Stimulated activated CD4-positive, alpha-beta T cell treated with anti-CD3 and anti-CD28 coated beads, Interleukin-12 subunit alpha, Interleukin-12 subunit beta, amount 100 ng/mL, for 24 hours (primary cell): Measurements from ENCODE around the gene CNPY2.
"Not testable (repeated sequence)": the region's sequence is repeated elsewhere in the genome, so short reads cannot be mapped to it uniquely, and the experiment has no call there.

ENCODE experiments used
- DNase-seq, 2 experiments: peaks; one replicate each; pipeline ENCODE4 v3.0.0-alpha.2; 2020; ENCODE audit warnings: low read depth in 2 of 2

Gene CNPY2

GRCh38 chr12:56298828-56299227, 17.0 kb downstream of the CNPY2 start:
- DNase-seq: no peak

- DNase-seq: no peak
Observed at GRCh38 chr12:56297400-56297799, 18.4 kb downstream of the CNPY2 start.

GRCh38 chr12:56296295-56296694, 19.5 kb downstream of the CNPY2 start:
- no peak for DNase-seq

GRCh38 chr12:56293795-56294194, 22.0 kb downstream of the CNPY2 start:
- no peak for DNase-seq

GRCh38 chr12:56288705-56289387, 26.9 kb downstream of the CNPY2 start:
- DNase-seq: no peak

- DNase-seq: no peak
Observed at GRCh38 chr12:56286044-56286830, 29.6 kb downstream of the CNPY2 start.

DNA sequence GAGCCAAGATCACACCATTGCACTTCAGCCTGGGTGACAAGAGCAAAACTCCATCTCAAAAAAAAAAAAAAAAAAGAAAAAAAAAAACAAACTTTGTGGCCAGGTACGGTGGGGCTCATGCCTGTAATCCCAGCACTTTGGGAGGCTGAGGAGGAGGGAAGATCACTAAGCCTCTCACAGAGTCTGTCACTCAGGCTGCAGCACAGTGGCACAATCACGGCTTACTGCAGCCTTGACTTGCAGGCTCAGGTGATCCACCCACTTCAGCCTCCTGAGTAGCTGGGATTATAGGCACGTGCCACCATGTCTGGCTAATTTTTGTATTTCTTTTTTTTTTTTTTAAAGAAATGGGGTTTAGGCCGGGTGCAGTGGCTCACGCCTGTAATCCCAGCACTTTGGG, 31.5 kb downstream of the CNPY2 start:
- not testable (repeated sequence) for DNase-seq

DNA sequence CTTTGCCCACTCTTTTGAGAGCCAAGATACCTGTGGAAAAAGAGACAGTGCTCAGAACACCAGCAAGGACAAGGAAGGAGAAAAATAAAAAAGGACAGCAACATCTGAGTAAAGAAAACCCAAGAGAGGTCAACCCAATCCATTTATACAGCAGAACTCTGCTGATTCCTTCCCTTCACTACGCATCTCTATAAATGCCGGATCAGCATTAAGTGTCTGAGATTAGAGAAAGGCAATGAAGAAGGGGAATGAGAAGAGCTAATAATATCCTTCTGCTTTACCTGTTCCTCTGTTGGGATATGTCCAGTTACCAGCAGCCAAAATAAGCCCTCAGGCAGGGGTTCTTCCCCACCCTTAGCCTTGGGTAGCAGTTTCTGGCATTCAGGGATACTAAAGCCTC, 33.2 kb downstream of the CNPY2 start:
- no peak for DNase-seq

- no peak for DNase-seq
Observed at GRCh38 chr12:56282030-56282429, 33.8 kb downstream of the CNPY2 start.

GRCh38 chr12:56280849-56281248, 34.9 kb downstream of the CNPY2 start:
- DNase-seq: no peak

DNA sequence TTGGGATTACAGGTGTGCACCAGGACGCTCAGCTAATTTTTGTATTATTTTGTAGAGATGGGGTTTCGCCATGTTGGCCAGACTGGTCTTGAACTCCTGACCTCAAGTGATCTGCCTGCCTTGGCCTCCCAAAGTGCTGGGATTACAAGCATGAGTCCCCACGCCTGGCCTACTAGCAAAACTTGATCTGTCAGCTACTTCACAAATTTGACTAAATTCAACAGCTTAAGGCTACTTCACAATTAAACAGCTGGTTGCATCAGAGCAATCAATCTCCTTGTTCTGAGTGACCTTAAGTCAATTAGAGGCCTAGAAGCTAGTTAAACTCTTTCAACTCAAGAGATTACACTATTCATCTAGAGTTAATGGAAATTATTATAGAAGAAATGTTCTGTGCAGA, 36.9 kb downstream of the CNPY2 start:
- no peak for DNase-seq

DNA sequence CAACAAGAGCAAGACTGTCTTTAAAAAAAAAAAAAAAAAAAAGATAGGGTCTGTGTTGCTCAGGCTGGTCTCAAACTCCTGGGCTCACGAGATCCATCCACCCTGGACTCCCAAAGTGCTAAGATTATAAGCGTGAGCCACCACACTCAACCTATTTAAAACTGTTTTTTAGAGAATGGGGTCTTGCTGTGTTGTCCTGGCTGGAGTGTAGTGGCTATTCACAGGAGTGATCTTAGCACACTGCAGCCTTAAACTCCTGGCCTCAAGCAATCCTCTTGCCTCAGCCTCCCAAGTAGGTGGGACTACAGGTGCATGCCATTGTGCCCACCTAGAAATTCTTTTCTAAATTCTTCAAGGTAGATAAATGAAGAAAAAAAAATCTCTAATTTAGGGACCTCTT, 41.5 kb downstream of the CNPY2 start:
- no peak for DNase-seq

DNA sequence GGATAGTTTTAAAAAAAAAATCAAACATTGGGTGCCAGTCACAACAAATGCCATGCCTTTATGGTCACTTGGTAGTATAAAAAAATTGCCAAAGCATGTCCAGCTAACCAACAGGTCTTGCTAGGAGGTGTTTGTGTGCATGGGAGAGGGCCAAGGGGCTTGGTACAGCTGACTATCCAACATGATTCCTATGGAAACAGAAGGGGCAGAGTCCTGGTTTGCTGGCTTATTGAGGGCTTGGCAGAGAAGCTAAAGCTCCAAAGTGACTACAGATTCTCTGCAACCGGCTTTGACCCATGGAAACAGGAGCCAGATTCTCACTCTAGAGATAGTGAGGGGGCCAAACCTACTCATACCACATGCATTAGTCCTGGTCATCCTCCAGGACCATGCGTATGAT, 43.3 kb downstream of the CNPY2 start:
- not testable (repeated sequence) for DNase-seq

DNA sequence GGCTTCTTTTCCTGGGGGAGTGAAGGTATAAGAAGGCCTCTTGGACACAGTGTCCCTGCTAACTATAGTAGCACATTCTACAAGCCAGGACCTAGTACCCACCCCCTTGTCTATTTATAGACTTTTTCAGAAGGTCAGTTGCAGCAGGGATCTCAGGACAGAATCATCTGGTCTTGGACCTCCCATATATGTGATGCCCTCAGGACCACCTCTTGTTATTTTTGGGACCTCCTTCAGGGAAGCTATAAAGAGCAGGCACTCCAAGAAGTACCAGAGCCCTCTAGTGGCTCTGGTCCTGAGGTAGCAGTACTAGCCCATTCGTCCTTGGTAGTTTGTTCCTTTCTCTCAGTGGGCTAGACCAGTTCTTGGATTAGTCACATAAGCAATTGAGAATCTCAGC, 44.8 kb downstream of the CNPY2 start:
- DNase-seq: no peak

DNA sequence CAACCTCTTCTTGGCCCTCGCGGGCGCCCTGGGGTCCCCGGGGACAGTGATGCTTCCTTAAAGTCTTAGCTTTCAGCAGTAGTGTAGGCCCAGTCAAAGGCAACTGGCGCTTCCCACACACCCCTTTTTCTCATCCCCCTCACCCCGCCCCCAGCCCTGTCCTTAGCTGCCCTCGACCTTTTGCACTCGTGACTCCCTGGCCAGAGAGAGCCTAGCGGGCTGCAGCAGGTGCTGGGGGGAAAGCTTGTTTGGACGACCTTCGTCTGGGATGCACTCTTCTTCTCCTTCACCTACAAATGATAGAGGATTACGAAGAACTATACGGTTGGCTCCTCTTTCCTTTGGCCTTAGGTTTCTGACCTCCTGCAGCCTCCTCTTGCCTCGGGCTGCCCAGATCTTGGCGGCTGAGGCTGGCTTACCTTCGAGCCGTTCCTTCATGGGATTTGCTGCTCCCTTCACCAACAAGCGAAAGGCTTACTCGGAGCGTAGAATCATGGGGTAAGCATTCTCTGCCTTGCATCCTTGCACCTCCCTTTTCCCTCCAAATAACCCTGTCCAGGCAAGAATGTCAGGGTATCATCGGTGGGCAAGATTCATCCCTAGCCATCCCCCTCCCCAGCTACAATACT, 48.2 kb downstream of the CNPY2 start:
- no peak for DNase-seq

DNA sequence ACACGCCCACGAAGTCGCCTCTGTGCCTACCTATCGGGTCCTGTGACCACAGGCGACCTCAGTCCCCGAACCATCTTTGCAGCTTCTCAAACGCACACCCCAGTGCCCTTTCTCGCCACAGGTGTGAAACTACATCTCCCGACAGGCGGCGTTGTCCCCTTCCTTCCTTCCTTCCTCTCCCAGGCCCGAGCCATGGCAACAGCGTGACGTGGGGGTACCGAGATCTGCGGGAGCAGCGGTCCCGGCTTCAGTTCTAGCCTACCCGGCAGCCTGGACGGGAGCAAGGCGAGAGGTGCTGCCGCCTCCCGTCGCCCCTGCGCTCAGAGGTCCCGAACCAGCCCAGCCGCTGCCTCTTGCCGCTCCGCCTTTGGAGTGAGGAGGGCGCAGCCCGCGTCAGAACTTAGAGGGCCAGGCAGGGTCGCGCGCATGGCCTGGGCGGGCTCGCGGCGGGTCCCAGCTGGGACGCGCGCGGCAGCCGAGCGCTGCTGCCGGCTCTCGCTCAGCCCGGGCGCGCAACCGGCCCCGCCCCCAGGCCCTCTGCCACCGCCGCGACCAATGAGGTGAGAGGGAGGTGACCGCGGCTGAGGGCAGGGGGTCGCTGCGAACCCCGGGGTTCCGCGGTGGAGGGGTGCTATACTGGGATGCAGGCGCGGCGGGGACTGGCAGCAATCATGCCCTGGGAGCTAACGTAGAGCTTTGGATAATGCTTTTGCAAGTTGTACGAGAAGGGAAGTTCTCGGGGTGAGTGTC, 48.9 kb downstream of the CNPY2 start, which contains the start of gene COQ10A:
TSS of gene COQ10A (plus strand) at position 250 of the 750 bp plus-strand sequence. CDS start at position 427, 177 bp downstream.
- DNase-seq: peak; percentile 71 to 87

DNA sequence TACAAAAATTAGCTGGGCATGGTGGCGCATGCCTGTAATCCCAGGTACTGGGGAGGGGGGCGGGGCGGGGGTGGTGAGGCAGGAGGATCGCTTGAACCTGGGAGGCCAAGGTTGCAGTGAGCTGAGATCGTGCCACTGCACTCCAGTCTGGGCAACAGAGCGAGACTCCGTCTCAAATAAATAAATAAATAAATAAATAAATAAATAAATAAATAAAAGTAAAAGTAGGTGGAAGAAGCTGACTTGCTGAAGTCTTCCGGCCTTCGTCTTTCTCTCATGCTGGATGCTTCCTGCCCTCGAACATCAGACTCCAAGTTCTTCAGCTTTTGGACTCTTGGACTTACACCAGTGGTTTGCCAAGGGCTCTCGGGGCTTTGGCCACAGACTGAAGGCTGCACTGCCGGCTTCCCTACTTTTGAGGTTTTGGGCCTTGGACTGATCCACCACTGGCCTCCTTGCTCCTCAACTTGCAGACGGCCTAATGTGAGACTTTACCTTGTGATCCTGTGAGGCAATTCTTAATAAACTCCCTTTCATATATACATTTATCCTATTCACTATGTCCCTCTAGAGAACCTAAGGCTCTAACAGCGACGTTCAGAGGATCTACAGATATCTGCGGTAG, 49.6 kb downstream of the CNPY2 start:
- DNase-seq: not testable (repeated sequence)

- not testable (repeated sequence) for DNase-seq
Observed at GRCh38 chr12:56262955-56263354, 52.8 kb downstream of the CNPY2 start.

DNA sequence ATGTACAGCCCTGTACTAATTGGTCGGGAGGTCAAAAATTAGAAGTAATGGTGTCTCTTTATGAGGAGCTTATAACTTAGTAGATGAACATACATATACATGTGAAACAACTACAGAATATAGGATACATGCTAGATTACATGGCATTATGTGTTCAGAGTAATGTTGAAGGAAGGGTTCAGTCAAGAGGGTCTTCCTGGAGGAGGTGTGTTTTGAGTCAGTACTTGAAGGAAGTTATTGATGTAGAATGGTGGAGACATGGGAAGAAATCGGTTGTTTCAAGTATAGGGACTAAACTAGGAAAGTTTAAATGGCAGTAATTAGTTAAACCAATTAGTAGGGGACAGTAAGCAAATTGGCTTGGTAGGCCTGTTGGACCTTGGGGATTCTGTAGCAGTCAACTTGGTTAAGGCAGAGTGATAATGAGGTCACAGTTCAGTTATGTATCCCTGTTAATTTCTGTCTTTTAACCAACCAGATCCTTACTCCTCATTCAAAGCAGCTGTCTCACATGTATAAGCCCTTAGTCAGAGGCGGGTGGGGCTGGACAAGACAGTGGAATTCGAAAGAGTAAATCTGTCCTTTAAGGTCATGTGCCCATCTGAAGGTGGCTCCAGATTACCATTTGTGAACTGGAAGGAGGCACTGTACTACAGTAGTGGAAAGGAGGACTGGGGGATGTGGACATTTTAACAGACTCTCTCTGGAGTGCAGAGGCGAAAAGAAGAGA, 54.1 kb downstream of the CNPY2 start:
- no peak for DNase-seq

DNA sequence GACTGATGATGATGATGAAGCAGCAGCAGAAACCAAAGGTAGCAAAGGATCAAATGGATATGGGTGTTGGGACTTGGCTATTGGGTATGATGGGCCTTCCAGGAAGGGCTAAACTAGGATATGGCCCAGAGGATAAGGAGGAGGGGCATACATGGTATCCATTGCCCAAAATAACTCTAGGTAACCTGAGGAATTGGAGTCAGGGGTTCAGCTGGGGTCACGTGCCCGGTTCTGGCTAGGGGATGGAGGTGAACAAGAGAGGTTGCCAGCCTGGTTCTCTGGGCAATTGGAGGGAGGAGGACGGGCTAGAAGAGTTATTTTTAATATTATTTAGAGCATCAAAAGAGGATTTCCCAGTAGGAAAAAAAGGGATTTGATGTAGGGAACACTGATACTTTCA, 54.9 kb downstream of the CNPY2 start:
- no peak for DNase-seq

- DNase-seq: no peak
Observed at GRCh38 chr12:56260380-56260779, 55.4 kb downstream of the CNPY2 start.
